ENCODE results near the gene RASGRF1.

GRCh38 chr15:79028411-79028964 lies 62.1 kb downstream of the RASGRF1 start:
- TF ChIP-seq ZNF274 (IDR thresholded peaks at IDR 0.05; ENCODE audit: low read depth, low read length) = no peak
- TF ChIP-seq YY1 (IDR thresholded peaks at IDR 0.05; ENCODE audit: insufficient read depth, insufficient read length) = no peak
- no peak for TF ChIP-seq SUZ12 (IDR thresholded peaks at IDR 0.05; ENCODE audit: extremely low read depth, insufficient read depth, insufficient read length)

Data from NT2/D1 (cell line).